H9 (cell line): ENCODE results near the gene SDK2. TPM values are rescaled to one million over a fixed set of nuclear protein-coding genes. Genes with fewer than 3 reads are reported as not detected.

ENCODE experiments used
- DNase-seq: peaks from one replicate; pipeline ENCODE4 v3.0.0-alpha.2; 2017
- H2AFZ ChIP-seq: one replicate; pipeline ENCODE4 v1.6.1; 2013; ENCODE audit warnings: mild to moderate bottlenecking, low read length, control low read depth, moderate library complexity
- H2AK5ac ChIP-seq: 2 replicates; pipeline ENCODE4 v1.6.1; 2013; ENCODE audit warnings: low read length, control low read depth, mixed read lengths; ENCODE audit not compliant: insufficient read length
- H2BK120ac ChIP-seq: one replicate; pipeline ENCODE4 v1.6.1; 2013; ENCODE audit warnings: low read depth, mild to moderate bottlenecking, low read length, control low read depth, inconsistent platforms; ENCODE audit not compliant: poor library complexity, severe bottlenecking
- H2BK12ac ChIP-seq: 2 replicates; pipeline ENCODE4 v1.6.1; 2013; ENCODE audit warnings: low read length, control low read depth, mixed read lengths, low read depth; ENCODE audit not compliant: insufficient read length
- H2BK15ac ChIP-seq: 2 replicates; pipeline ENCODE4 v1.6.1; 2013; ENCODE audit warnings: low read depth, low read length, control low read depth
- H2BK20ac ChIP-seq: one replicate; pipeline ENCODE4 v1.6.1; 2013; ENCODE audit warnings: low read depth, mild to moderate bottlenecking, low read length, control low read depth, inconsistent platforms; ENCODE audit not compliant: poor library complexity, severe bottlenecking
- H2BK5ac ChIP-seq: 2 replicates; pipeline ENCODE4 v1.6.1; 2013; ENCODE audit warnings: low read length, control low read depth, mixed read lengths; ENCODE audit not compliant: insufficient read length
- H3K14ac ChIP-seq: 2 replicates; pipeline ENCODE4 v1.6.1; 2013; ENCODE audit warnings: low read length, control low read depth; ENCODE audit not compliant: insufficient read depth
- H3K18ac ChIP-seq: 2 replicates; pipeline ENCODE4 v1.6.1; 2013; ENCODE audit warnings: low read depth, mild to moderate bottlenecking, mixed read lengths, low read length, control low read depth; ENCODE audit not compliant: insufficient read length
- H3K23ac ChIP-seq: 2 replicates; pipeline ENCODE4 v1.6.1; 2013; ENCODE audit warnings: low read length, control low read depth, mixed read lengths, low read depth; ENCODE audit not compliant: insufficient read length
- H3K23me2 ChIP-seq: 2 replicates; pipeline ENCODE4 v1.6.1; 2013; ENCODE audit warnings: low read depth, mild to moderate bottlenecking, mixed read lengths, low read length, control low read depth; ENCODE audit not compliant: insufficient read length, poor library complexity, severe bottlenecking
- H3K27ac ChIP-seq: 2 replicates; pipeline ENCODE4 v1.5.1; 2013; ENCODE audit warnings: low read length, control low read depth, mixed read lengths, low read depth; ENCODE audit not compliant: insufficient read length
- H3K27me3 ChIP-seq: 2 replicates; pipeline ENCODE4 v1.6.1; 2013; ENCODE audit warnings: low read length, control low read depth, inconsistent platforms; ENCODE audit not compliant: insufficient read depth
- H3K4ac ChIP-seq: 2 replicates; pipeline ENCODE4 v1.6.1; 2013; ENCODE audit warnings: low read depth, mild to moderate bottlenecking, control low read depth, inconsistent platforms, low read length, moderate library complexity
- H3K4me1 ChIP-seq: 2 replicates; pipeline ENCODE4 v1.6.1; 2013; ENCODE audit warnings: low read length, control low read depth, inconsistent platforms; ENCODE audit not compliant: insufficient read depth
- H3K4me2 ChIP-seq: 2 replicates; pipeline ENCODE4 v1.6.1; 2013; ENCODE audit warnings: low read length, control low read depth, mixed read lengths; ENCODE audit not compliant: insufficient read length, insufficient read depth
- H3K56ac ChIP-seq: 2 replicates; pipeline ENCODE4 v1.6.1; 2013; ENCODE audit warnings: low read depth, mild to moderate bottlenecking, mixed read lengths, low read length, control low read depth; ENCODE audit not compliant: insufficient read length
- H3K79me1 ChIP-seq: 2 replicates; pipeline ENCODE4 v1.6.1; 2013; ENCODE audit warnings: low read depth, mild to moderate bottlenecking, moderate library complexity, low read length, control low read depth, inconsistent platforms; ENCODE audit not compliant: insufficient read depth, poor library complexity, severe bottlenecking
- H3K79me2 ChIP-seq: 2 replicates; pipeline ENCODE4 v1.6.1; 2013; ENCODE audit warnings: low read length, control low read depth, inconsistent platforms; ENCODE audit not compliant: insufficient read depth
- H3K9ac ChIP-seq: 2 replicates; pipeline ENCODE4 v1.6.1; 2013; ENCODE audit warnings: low read length, control low read depth, mixed read lengths; ENCODE audit not compliant: insufficient read length; ENCODE audit errors: extremely low read depth
- H3K9me3 ChIP-seq: one replicate; pipeline ENCODE4 v1.6.1; 2013; ENCODE audit warnings: low read depth, low read length, inconsistent platforms; ENCODE audit not compliant: control insufficient read depth
- H3T11ph ChIP-seq: one replicate; pipeline ENCODE4 v1.6.1; 2013; ENCODE audit warnings: mild to moderate bottlenecking, low read length, control low read depth, inconsistent platforms
- H4K20me1 ChIP-seq: one replicate; pipeline ENCODE4 v1.6.1; 2013; ENCODE audit not compliant: control insufficient read depth, insufficient read length, insufficient read depth
- H4K5ac ChIP-seq: 2 replicates; pipeline ENCODE4 v1.6.1; 2013; ENCODE audit warnings: low read depth, mild to moderate bottlenecking, mixed read lengths, low read length, control low read depth; ENCODE audit not compliant: insufficient read length
- H4K8ac ChIP-seq: replicated peaks from 2 replicates; pipeline ENCODE4 v1.6.1; 2013; ENCODE audit warnings: low read length, control low read depth, mixed read lengths, low read depth; ENCODE audit not compliant: insufficient read length
- H4K91ac ChIP-seq: 2 replicates; pipeline ENCODE4 v1.6.1; 2013; ENCODE audit warnings: low read depth, mild to moderate bottlenecking, moderate library complexity, mixed read lengths, low read length, control low read depth; ENCODE audit not compliant: insufficient read length
- H3K27ac Mint-ChIP-seq, 3 experiments: 2 replicates in 2 of 3; 3 replicates in 1 of 3; pipeline ENCODE4 v1.8.0; 2020 to 2021; ENCODE audit warnings: mixed read lengths in 3 of 3, mild to moderate bottlenecking in 1 of 3, moderate library complexity in 1 of 3
- H3K27me3 Mint-ChIP-seq: 2 replicates; pipeline ENCODE4 v1.8.0; 2021; ENCODE audit warnings: low read depth, mild to moderate bottlenecking, moderate library complexity, mixed read lengths
- H3K36me3 Mint-ChIP-seq, 3 experiments: 2 replicates in 2 of 3; 3 replicates in 1 of 3; pipeline ENCODE4 v1.8.0; 2020 to 2021; ENCODE audit warnings: low read depth in 3 of 3, mixed read lengths in 3 of 3; ENCODE audit not compliant: insufficient read depth in 1 of 3
- H3K4me1 Mint-ChIP-seq, 2 experiments: 2 replicates each; pipeline ENCODE4 v1.8.0; 2020; ENCODE audit warnings: mixed read lengths in 2 of 2
- H3K4me3 Mint-ChIP-seq, 2 experiments: 2 replicates in 1 of 2; 3 replicates in 1 of 2; pipeline ENCODE4 v1.8.0; 2020 to 2021; ENCODE audit warnings: mild to moderate bottlenecking in 2 of 2, mixed read lengths in 2 of 2, moderate library complexity in 1 of 2
- H3K9me3 Mint-ChIP-seq, 2 experiments: 2 replicates in 1 of 2; 3 replicates in 1 of 2; pipeline ENCODE4 v1.8.0; 2020; ENCODE audit warnings: mild to moderate bottlenecking in 2 of 2, mixed read lengths in 2 of 2, moderate library complexity in 1 of 2
- CTCF ChIP-seq: fragments of 200-600 bp; sonication (generic); conservative IDR thresholded peaks from 3 replicates; pipeline ENCODE4 v1.8.0; 2021; ENCODE audit warnings: antibody characterized with exemption, mild to moderate bottlenecking
- WGBS: extraction: QIAGEN DNeasy Blood & Tissue Kit; methylation state at CpG from one replicate; pipeline ENCODE4 v1.1.7; 2013; ENCODE audit warnings: missing lambda C conversion rate, low lambda C conversion rate, mixed read lengths; ENCODE audit not compliant: insufficient read length; ENCODE audit errors: extremely low coverage; 5-methylcytosine and 5-hydroxymethylcytosine counted together
- total RNA-seq: library from RNA; stranded (reverse); gene quantifications from 2 replicates; pipeline ENCODE4 v1.2.1, GENCODE V29; 2021

Gene SDK2
- total RNA-seq, 1 experiment from 2014 or later, result 9.1 TPM

DNA sequence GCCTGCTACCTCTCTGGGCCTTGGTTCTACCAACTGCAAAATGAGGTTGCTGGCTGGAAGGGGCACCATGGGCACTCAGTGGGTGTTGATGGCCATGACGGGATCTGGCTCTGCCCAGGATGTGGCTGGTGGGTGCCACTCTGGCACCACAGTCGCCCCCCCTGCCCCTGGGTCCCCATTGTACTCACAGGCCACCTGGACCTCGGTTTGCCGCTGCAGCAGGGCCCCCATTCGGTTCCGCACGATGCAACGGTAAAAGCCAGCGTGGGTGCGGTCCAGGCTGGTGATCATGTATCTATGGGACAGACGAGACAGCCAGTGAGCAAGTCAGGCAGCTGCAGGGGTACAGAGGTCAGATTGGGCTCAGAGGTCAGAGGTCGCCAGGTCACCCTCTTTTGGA, 172.3 kb downstream of the SDK2 start:
- Histone ChIP-seq H3T11ph (no peak overlapping the region), H3K4me1 (no peaks in the 10 kb centered on the region), H3K23ac (no peak overlapping the region), H2BK20ac (no peak overlapping the region), H4K8ac (no peak overlapping the region), H2AFZ (no peak overlapping the region), H2BK120ac (no peak overlapping the region), H2BK15ac (no peak overlapping the region), H3K27me3 (no peaks in the 10 kb centered on the region), H4K20me1 (no peaks in the 10 kb centered on the region), H3K9ac (no peak overlapping the region), H3K4ac (no peak overlapping the region), H4K91ac (no peak overlapping the region), H3K27ac (no peak overlapping the region), H3K56ac (no peak overlapping the region), H2BK5ac (no peak overlapping the region), H3K79me2 (no peaks in the 10 kb centered on the region), H4K5ac (no peak overlapping the region), H3K14ac (no peak overlapping the region), H2AK5ac (no peak overlapping the region), H3K18ac (no peak overlapping the region), H3K4me2 (no peak overlapping the region), H3K9me3 (no peaks in the 10 kb centered on the region), H3K23me2 (no peaks in the 10 kb centered on the region), H2BK12ac (no peak overlapping the region), H3K79me1 (no peaks in the 10 kb centered on the region)
- TF ChIP-seq CTCF, result no peak
- no CpG with 5 or more reads among the region's 12 CpGs for WGBS
- Mint-ChIP-seq H3K27me3 (no peaks in the 10 kb centered on the region; the same call in 1 of the 2 replicates), H3K9me3 (peaks cover 5 to 7% of the 10 kb centered on the region in 2 experiments), H3K4me3 (no peak overlapping the region), H3K36me3 (peaks cover 2 to 9% (median 4%) of the 10 kb centered on the region in 3 experiments; a peak in 6 of 7 replicates), H3K4me1 (peaks cover 2 to 11% of the 10 kb centered on the region in 2 experiments), H3K27ac (no peak overlapping the region)
- DNase-seq, result no peak
